Measurements from ENCODE around the gene CTPS2.
"Not testable (repeated sequence)": the region's sequence is repeated elsewhere in the genome, so short reads cannot be mapped to it uniquely, and the experiment has no call there.

The CTPS2 gene

GRCh38 chrX:16588266-16588665, 124.2 kb downstream of the CTPS2 start:
- H3K27me3 ChIP-seq (ENCODE audit: control insufficient read depth, insufficient read depth, low read length): no peaks in the 10 kb centered on the region
- H2AFZ ChIP-seq: no peak overlapping the region
- no peak overlapping the region for H3K27ac ChIP-seq
- H3K4me1 ChIP-seq: peaks cover 7% of the 10 kb centered on the region
- no peaks in the 10 kb centered on the region for H3K9me3 ChIP-seq (ENCODE audit: control insufficient read depth, low read length)
- H3K4me3 ChIP-seq (ENCODE audit: low read depth, low read length): no peak overlapping the region
- no peak overlapping the region for H3K9ac ChIP-seq
- no peak overlapping the region for H3K4me2 ChIP-seq (ENCODE audit: low read length)
- no peak for TF ChIP-seq CTCF (IDR thresholded peaks at IDR 0.05)
- no peaks in the 10 kb centered on the region for H3K79me2 ChIP-seq
- H3K36me3 ChIP-seq (ENCODE audit: control insufficient read depth, insufficient read depth, low read length): no peaks in the 10 kb centered on the region

GRCh38 chrX:16587836-16588235, 124.6 kb downstream of the CTPS2 start:
- H3K4me2 ChIP-seq (ENCODE audit: low read length): no peak overlapping the region
- no peak for TF ChIP-seq CTCF (IDR thresholded peaks at IDR 0.05)
- H3K4me3 ChIP-seq (ENCODE audit: low read depth, low read length): no peak overlapping the region
- no peaks in the 10 kb centered on the region for H3K9me3 ChIP-seq (ENCODE audit: control insufficient read depth, low read length)
- no peaks in the 10 kb centered on the region for H3K36me3 ChIP-seq (ENCODE audit: control insufficient read depth, insufficient read depth, low read length)
- no peak overlapping the region for H3K9ac ChIP-seq
- H2AFZ ChIP-seq: no peak overlapping the region
- peaks cover 7% of the 10 kb centered on the region for H3K4me1 ChIP-seq
- H3K79me2 ChIP-seq: no peaks in the 10 kb centered on the region
- no peaks in the 10 kb centered on the region for H3K27me3 ChIP-seq (ENCODE audit: control insufficient read depth, insufficient read depth, low read length)
- no peak overlapping the region for H3K27ac ChIP-seq

GRCh38 chrX:16586377-16587112, 125.9 kb downstream of the CTPS2 start:
- Histone ChIP-seq H2AFZ (no peak overlapping the region), H3K4me1 (no peaks in the 10 kb centered on the region), H3K9ac (no peak overlapping the region), H3K27me3 (ENCODE audit: control insufficient read depth, insufficient read depth, low read length) (no peaks in the 10 kb centered on the region), H3K36me3 (ENCODE audit: control insufficient read depth, insufficient read depth, low read length) (no peaks in the 10 kb centered on the region), H3K4me3 (ENCODE audit: low read depth, low read length) (no peak overlapping the region), H3K4me2 (ENCODE audit: low read length) (no peak overlapping the region), H3K79me2 (no peaks in the 10 kb centered on the region), H3K9me3 (ENCODE audit: control insufficient read depth, low read length) (no peaks in the 10 kb centered on the region), H3K27ac (no peak overlapping the region)
- no peak for TF ChIP-seq CTCF (IDR thresholded peaks at IDR 0.05)

GRCh38 chrX:16585486-16586376, 126.7 kb downstream of the CTPS2 start:
- Histone ChIP-seq H3K27ac (no peak overlapping the region), H3K4me3 (ENCODE audit: low read depth, low read length) (no peak overlapping the region), H3K4me2 (ENCODE audit: low read length) (no peak overlapping the region), H3K4me1 (no peaks in the 10 kb centered on the region), H3K36me3 (ENCODE audit: control insufficient read depth, insufficient read depth, low read length) (no peaks in the 10 kb centered on the region), H3K27me3 (ENCODE audit: control insufficient read depth, insufficient read depth, low read length) (no peaks in the 10 kb centered on the region), H3K9ac (no peak overlapping the region), H2AFZ (no peak overlapping the region), H3K79me2 (no peaks in the 10 kb centered on the region), H3K9me3 (ENCODE audit: control insufficient read depth, low read length) (no peaks in the 10 kb centered on the region)
- TF ChIP-seq CTCF (IDR thresholded peaks at IDR 0.05): no peak

- not testable (repeated sequence) for H3K4me2 ChIP-seq (ENCODE audit: low read length); H3K36me3 ChIP-seq (ENCODE audit: control insufficient read depth, insufficient read depth, low read length); H3K79me2 ChIP-seq; H3K27me3 ChIP-seq (ENCODE audit: control insufficient read depth, insufficient read depth, low read length); H2AFZ ChIP-seq; H3K9me3 ChIP-seq (ENCODE audit: control insufficient read depth, low read length); H3K9ac ChIP-seq; H3K4me1 ChIP-seq; H3K4me3 ChIP-seq (ENCODE audit: low read depth, low read length); H3K27ac ChIP-seq
Measured at GRCh38 chrX:16580004-16580797, 132.3 kb downstream of the CTPS2 start.
